GOT3 (cell line): ENCODE data around the gene MRPS22.
"Not testable (repeated sequence)": the region's sequence is repeated elsewhere in the genome, so short reads cannot be mapped to it uniquely, and the experiment has no call there.

Experiments used
- DNase-seq: peaks from one replicate; lab custom pipeline; 2025; ENCODE audit warnings: mixed read lengths; lab: John Stamatoyannopoulos, UW

The MRPS22 gene

GRCh38 chr3:139396707-139397106, 52.9 kb downstream of the MRPS22 start:
- DNase-seq = no peak

- DNase-seq = not testable (repeated sequence)
Observed at GRCh38 chr3:139401155-139401554, 57.3 kb downstream of the MRPS22 start.
